Lower leg skin (tissue), 3 donors: Measurements from ENCODE around the gene PNCK.

Experiments used
- CTCF ChIP-seq, 3 donors: fragments of 450-650 bp; IDR thresholded peaks; one replicate each; pipeline ENCODE4 v1.5.1; 2016; ENCODE audit warnings: antibody characterized with exemption in 3 of 3, mild to moderate bottlenecking in 3 of 3, moderate library complexity in 2 of 3
- POLR2A ChIP-seq, 2 donors: fragments of 450-650 bp; IDR thresholded peaks; one replicate each; pipeline ENCODE4 v1.6.1; 2016 to 2017; ENCODE audit warnings: antibody characterized with exemption in 2 of 2, mild to moderate bottlenecking in 1 of 2, moderate library complexity in 1 of 2

GRCh38 chrX:153684467-153685155 is 11.0 kb upstream of the PNCK start:
- TF ChIP-seq CTCF (IDR thresholded peaks at IDR 0.05) = no peak
- no peak for TF ChIP-seq POLR2A (IDR thresholded peaks at IDR 0.05)
